Chondrocyte (in vitro differentiated cells): Measurements from ENCODE around the gene EED. TPM values are rescaled to one million over a fixed set of nuclear protein-coding genes. Genes with fewer than 3 reads are reported as not detected.

Experiments
- DNase-seq: peaks from one replicate; pipeline ENCODE4 v3.0.0; 2021; ENCODE audit warnings: mixed read lengths, low spot score
- H3K27ac Mint-ChIP-seq: one replicate; pipeline ENCODE4 v1.8.0; 2021; ENCODE audit warnings: mild to moderate bottlenecking, moderate library complexity, mixed read lengths; ENCODE audit not compliant: unreplicated experiment
- H3K27me3 Mint-ChIP-seq: 2 replicates; pipeline ENCODE4 v1.8.0; 2021; ENCODE audit warnings: low read depth, mixed read lengths
- H3K36me3 Mint-ChIP-seq: 2 replicates; pipeline ENCODE4 v1.8.0; 2021; ENCODE audit warnings: low read depth, mixed read lengths
- H3K4me1 Mint-ChIP-seq: 2 replicates; pipeline ENCODE4 v1.8.0; 2021; ENCODE audit warnings: low read depth, mild to moderate bottlenecking, mixed read lengths
- H3K4me3 Mint-ChIP-seq: one replicate; pipeline ENCODE4 v1.8.0; 2021; ENCODE audit warnings: mild to moderate bottlenecking, moderate library complexity, mixed read lengths; ENCODE audit not compliant: unreplicated experiment
- H3K9me3 Mint-ChIP-seq: 2 replicates; pipeline ENCODE4 v1.8.0; 2021; ENCODE audit warnings: low read depth, mixed read lengths
- total RNA-seq: library from RNA; stranded (reverse); gene quantifications from 3 replicates; pipeline ENCODE4 v1.2.1, GENCODE V29; 2021
- TF ChIP-seq, protein P1 (sequence below): fragments of 200-600 bp; sonication (generic); IDR thresholded peaks from 2 replicates; pipeline ENCODE4 v1.5.0; 2021; ENCODE audit warnings: antibody characterized with exemption, mild to moderate bottlenecking, moderate library complexity

EED gene
- total RNA-seq, 1 donor from 2014 or later: 13.8 TPM

- TF ChIP-seq, protein P1, sequence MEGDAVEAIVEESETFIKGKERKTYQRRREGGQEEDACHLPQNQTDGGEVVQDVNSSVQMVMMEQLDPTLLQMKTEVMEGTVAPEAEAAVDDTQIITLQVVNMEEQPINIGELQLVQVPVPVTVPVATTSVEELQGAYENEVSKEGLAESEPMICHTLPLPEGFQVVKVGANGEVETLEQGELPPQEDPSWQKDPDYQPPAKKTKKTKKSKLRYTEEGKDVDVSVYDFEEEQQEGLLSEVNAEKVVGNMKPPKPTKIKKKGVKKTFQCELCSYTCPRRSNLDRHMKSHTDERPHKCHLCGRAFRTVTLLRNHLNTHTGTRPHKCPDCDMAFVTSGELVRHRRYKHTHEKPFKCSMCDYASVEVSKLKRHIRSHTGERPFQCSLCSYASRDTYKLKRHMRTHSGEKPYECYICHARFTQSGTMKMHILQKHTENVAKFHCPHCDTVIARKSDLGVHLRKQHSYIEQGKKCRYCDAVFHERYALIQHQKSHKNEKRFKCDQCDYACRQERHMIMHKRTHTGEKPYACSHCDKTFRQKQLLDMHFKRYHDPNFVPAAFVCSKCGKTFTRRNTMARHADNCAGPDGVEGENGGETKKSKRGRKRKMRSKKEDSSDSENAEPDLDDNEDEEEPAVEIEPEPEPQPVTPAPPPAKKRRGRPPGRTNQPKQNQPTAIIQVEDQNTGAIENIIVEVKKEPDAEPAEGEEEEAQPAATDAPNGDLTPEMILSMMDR: no peak
- DNase-seq: no peak
- Mint-ChIP-seq H3K9me3 (no peaks in the 10 kb centered on the region), H3K27ac (no peak overlapping the region), H3K4me3 (no peak overlapping the region), H3K4me1 (no peaks in the 10 kb centered on the region), H3K27me3 (peaks cover 8% of the 10 kb centered on the region), H3K36me3 (no peaks in the 10 kb centered on the region)
Observed at GRCh38 chr11:86240164-86240563, 4.4 kb upstream of the EED start.

DNA sequence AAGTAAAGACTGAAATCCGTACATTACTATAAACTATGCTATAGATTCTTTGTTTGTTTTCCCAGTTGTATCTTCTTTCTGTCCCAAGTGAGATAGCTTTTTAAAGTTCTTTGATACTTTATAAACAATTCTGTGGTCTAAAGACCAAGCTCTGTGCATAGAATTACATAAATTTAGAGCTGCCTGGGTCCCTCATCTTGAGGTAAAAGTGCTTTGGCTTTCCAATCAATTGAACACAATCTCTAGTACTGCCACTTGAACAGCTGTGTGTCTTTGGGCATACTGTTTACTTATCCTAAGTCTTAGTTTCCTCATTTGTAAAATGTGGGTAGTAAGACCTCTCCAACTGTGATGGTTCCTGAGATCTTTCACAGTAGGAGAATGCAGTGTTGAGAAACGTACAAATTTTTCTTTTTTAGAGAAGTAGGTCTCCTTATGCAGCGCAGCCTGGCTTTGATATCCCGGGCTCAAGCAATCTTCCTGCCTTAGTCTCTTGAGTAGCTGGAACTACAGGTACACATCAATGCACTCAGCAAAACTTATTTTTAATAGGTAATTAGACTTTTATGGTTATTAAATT lies 2.5 kb upstream of the EED start:
- no peak for DNase-seq
- Mint-ChIP-seq H3K9me3 (no peaks in the 10 kb centered on the region), H3K27me3 (peaks cover 8% of the 10 kb centered on the region), H3K36me3 (no peaks in the 10 kb centered on the region), H3K4me1 (peaks cover 2% of the 10 kb centered on the region), H3K27ac (no peak overlapping the region), H3K4me3 (no peak overlapping the region)
- TF ChIP-seq, protein P1: no peak

DNA sequence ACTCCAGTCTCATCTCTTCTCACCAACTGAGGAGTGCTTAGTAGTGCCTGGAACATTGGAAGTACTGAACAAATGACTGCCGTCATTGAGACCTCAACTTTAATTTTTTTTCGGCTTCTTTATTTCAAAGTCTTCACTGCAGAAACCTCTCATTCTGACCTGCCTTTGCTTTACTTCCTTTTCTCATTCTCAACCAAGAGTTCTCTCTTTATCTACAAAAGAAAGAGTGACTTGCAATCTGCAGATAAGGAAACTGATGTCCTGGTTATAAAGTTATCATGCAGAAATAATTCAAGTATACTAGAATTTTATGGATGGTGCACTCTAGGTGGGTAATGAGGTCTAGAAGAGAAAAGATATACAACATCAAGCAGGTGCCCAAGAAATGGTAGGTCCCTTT lies 1.2 kb upstream of the EED start:
- no peak for DNase-seq
- H3K4me3 Mint-ChIP-seq: no peak overlapping the region

GRCh38 chr11:86244063-86244521 lies 461 bp upstream of the EED start:
- Mint-ChIP-seq H3K27me3 (peaks cover 6% of the 10 kb centered on the region), H3K9me3 (no peaks in the 10 kb centered on the region), H3K27ac (no peak overlapping the region), H3K4me1 (peaks cover 22% of the 10 kb centered on the region), H3K36me3 (no peaks in the 10 kb centered on the region), H3K4me3 (no peak overlapping the region)
- no peak for DNase-seq
- TF ChIP-seq, protein P1: no peak

More for the DNA sequence above, 1.2 kb upstream of the EED start:
- Mint-ChIP-seq H3K9me3 (no peaks in the 10 kb centered on the region), H3K4me1 (peaks cover 15% of the 10 kb centered on the region), H3K27me3 (peaks cover 8% of the 10 kb centered on the region), H3K27ac (no peak overlapping the region), H3K36me3 (no peaks in the 10 kb centered on the region)
- TF ChIP-seq, protein P1: no peak

GRCh38 chr11:86245369-86246292 lies 1.1 kb downstream of the EED start:
- peaks cover 32% of the 10 kb centered on the region for H3K4me1 Mint-ChIP-seq
- peaks cover 6% of the 10 kb centered on the region for H3K27me3 Mint-ChIP-seq
- H3K9me3 Mint-ChIP-seq: no peaks in the 10 kb centered on the region
- DNase-seq: no peak
- no peak overlapping the region for H3K4me3 Mint-ChIP-seq
- TF ChIP-seq, protein P1: no peak
- no peak overlapping the region for H3K27ac Mint-ChIP-seq
- no peaks in the 10 kb centered on the region for H3K36me3 Mint-ChIP-seq
